ENCODE results near the gene MARVELD1. TPM values are rescaled to one million over a fixed set of nuclear protein-coding genes. Genes with fewer than 3 reads are reported as not detected.

The MARVELD1 gene
- total and polyA plus RNA-seq, 2 of the 13 experiments (the other 11 are each of a cell fraction or from before 2014, with no cell fraction given), result not detected

GRCh38 chr10:97736403-97736901 lies 22.9 kb downstream of the MARVELD1 start (continued):
- TF ChIP-seq ZNF572 (CRISPR knock-in tag; IDR thresholded peaks at IDR 0.05) (no peak), RAD51 (IDR thresholded peaks at IDR 0.05; ENCODE audit: borderline replicate concordance) (no peak), MZF1 (CRISPR knock-in tag; IDR thresholded peaks at IDR 0.05; ENCODE audit: borderline replicate concordance) (no peak), MBD4 (IDR thresholded peaks at IDR 0.05; ENCODE audit: borderline replicate concordance, low read length) (no peak), ZFP1 (CRISPR knock-in tag; IDR thresholded peaks at IDR 0.05) (no peak), DBP (CRISPR knock-in tag; IDR thresholded peaks at IDR 0.05; ENCODE audit: not compliant biosample characterization) (no peak), ZGPAT (CRISPR knock-in tag; IDR thresholded peaks at IDR 0.05) (no peak), ZNF766 (CRISPR knock-in tag; IDR thresholded peaks at IDR 0.05; ENCODE audit: borderline replicate concordance) (no peak), DPF2 (CRISPR knock-in tag; IDR thresholded peaks at IDR 0.05; ENCODE audit: borderline replicate concordance, low read depth) (no peak), ZNF782 (CRISPR knock-in tag; IDR thresholded peaks at IDR 0.05; ENCODE audit: borderline replicate concordance) (no peak), ZNF367 (CRISPR knock-in tag; IDR thresholded peaks at IDR 0.05; ENCODE audit: borderline replicate concordance) (no peak), NR2F1 (CRISPR knock-in tag; IDR thresholded peaks at IDR 0.05) (0 out of 4 replicates have a peak, but pooled peaks of 1 of the 2 experiments have one; percentile 17), E2F5 (CRISPR knock-in tag; conservative IDR thresholded peaks at IDR 0.05) (no peak)
- TF ChIP-seq, protein P1, sequence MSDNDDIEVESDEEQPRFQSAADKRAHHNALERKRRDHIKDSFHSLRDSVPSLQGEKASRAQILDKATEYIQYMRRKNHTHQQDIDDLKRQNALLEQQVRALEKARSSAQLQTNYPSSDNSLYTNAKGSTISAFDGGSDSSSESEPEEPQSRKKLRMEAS (IDR thresholded peaks at IDR 0.05), result no peak
- TF ChIP-seq, protein P2, sequence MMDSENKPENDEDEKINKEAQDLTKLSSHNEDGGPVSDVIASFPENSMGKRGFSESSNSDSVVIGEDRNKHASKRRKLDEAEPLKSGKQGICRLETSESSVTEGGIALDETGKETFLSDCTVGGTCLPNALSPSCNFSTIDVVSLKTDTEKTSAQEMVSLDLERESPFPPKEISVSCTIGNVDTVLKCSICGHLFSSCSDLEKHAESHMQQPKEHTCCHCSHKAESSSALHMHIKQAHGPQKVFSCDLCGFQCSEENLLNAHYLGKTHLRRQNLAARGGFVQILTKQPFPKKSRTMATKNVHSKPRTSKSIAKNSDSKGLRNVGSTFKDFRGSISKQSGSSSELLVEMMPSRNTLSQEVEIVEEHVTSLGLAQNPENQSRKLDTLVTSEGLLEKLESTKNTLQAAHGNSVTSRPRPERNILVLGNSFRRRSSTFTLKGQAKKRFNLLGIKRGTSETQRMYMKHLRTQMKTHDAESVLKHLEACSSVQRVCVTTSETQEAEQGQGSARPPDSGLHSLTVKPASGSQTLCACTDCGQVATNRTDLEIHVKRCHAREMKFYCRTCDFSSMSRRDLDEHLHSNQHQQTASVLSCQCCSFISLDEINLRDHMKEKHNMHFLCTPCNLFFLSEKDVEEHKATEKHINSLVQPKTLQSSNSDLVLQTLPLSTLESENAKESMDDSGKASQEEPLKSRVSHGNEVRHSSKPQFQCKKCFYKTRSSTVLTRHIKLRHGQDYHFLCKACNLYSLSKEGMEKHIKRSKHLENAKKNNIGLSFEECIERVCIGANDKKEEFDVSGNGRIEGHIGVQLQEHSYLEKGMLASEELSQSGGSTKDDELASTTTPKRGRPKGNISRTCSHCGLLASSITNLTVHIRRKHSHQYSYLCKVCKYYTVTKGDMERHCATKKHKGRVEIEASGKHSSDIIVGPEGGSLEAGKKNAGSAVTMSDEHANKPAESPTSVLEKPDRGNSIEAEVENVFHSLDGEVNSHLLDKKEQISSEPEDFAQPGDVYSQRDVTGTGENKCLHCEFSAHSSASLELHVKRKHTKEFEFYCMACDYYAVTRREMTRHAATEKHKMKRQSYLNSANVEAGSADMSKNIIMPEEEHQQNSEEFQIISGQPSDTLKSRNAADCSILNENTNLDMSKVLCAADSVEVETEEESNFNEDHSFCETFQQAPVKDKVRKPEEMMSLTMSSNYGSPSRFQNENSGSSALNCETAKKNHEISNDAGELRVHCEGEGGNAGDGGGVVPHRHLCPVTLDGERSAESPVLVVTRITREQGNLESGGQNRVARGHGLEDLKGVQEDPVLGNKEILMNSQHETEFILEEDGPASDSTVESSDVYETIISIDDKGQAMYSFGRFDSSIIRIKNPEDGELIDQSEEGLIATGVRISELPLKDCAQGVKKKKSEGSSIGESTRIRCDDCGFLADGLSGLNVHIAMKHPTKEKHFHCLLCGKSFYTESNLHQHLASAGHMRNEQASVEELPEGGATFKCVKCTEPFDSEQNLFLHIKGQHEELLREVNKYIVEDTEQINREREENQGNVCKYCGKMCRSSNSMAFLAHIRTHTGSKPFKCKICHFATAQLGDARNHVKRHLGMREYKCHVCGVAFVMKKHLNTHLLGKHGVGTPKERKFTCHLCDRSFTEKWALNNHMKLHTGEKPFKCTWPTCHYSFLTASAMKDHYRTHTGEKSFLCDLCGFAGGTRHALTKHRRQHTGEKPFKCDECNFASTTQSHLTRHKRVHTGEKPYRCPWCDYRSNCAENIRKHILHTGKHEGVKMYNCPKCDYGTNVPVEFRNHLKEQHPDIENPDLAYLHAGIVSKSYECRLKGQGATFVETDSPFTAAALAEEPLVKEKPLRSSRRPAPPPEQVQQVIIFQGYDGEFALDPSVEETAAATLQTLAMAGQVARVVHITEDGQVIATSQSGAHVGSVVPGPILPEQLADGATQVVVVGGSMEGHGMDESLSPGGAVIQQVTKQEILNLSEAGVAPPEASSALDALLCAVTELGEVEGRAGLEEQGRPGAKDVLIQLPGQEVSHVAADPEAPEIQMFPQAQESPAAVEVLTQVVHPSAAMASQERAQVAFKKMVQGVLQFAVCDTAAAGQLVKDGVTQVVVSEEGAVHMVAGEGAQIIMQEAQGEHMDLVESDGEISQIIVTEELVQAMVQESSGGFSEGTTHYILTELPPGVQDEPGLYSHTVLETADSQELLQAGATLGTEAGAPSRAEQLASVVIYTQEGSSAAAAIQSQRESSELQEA (CRISPR knock-in tag; IDR thresholded peaks at IDR 0.05; ENCODE audit: not compliant biosample characterization), result no peak
- TF ChIP-seq, protein P3, sequence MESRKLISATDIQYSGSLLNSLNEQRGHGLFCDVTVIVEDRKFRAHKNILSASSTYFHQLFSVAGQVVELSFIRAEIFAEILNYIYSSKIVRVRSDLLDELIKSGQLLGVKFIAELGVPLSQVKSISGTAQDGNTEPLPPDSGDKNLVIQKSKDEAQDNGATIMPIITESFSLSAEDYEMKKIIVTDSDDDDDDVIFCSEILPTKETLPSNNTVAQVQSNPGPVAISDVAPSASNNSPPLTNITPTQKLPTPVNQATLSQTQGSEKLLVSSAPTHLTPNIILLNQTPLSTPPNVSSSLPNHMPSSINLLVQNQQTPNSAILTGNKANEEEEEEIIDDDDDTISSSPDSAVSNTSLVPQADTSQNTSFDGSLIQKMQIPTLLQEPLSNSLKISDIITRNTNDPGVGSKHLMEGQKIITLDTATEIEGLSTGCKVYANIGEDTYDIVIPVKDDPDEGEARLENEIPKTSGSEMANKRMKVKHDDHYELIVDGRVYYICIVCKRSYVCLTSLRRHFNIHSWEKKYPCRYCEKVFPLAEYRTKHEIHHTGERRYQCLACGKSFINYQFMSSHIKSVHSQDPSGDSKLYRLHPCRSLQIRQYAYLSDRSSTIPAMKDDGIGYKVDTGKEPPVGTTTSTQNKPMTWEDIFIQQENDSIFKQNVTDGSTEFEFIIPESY (CRISPR knock-in tag; IDR thresholded peaks at IDR 0.05), result no peak

All from HepG2 (cell line).